Heart right ventricle (tissue), 16 donors: ENCODE data around the gene FSD2. TPM values are rescaled to one million over a fixed set of nuclear protein-coding genes. Genes with fewer than 3 reads are reported as not detected.

Source experiments
- ATAC-seq, 8 donors: fragments of 200-7000 bp; cut with Tn5 transposase; one replicate each; pipeline ENCODE4 v1.9.1; 2020; ENCODE audit warnings: mild to moderate bottlenecking in 8 of 8, moderate library complexity in 8 of 8, moderate number of reproducible peaks in 1 of 8
- DNase-seq, 2 donors: peaks; one replicate each; pipeline ENCODE4 v3.0.0-alpha.2; 2020
- H3K27ac ChIP-seq, 10 donors: fragments of 200-600 bp; sonication (generic) in 2 of 10; one replicate each; pipeline versions ENCODE4 v1.5.0 to v1.8.0; 2020 to 2022; ENCODE audit warnings: mild to moderate bottlenecking in 3 of 10
- H3K27me3 ChIP-seq, 7 donors: fragments of 200-600 bp; one replicate each; pipeline ENCODE4 v1.8.0; 2021 to 2022; ENCODE audit warnings: mild to moderate bottlenecking in 2 of 7
- H3K36me3 ChIP-seq, 9 donors: fragments of 200-600 bp; sonication (generic) in 1 of 9; one replicate each; pipeline versions ENCODE4 v1.5.0 to v1.8.0; 2020 to 2022; ENCODE audit warnings: mild to moderate bottlenecking in 2 of 9
- H3K4me1 ChIP-seq, 9 donors: fragments of 200-600 bp; sonication (generic) in 1 of 9; one replicate each; pipeline versions ENCODE4 v1.5.0 to v1.8.0; 2020 to 2022; ENCODE audit warnings: mild to moderate bottlenecking in 4 of 9
- H3K4me3 ChIP-seq, 10 donors: fragments of 200-600 bp; sonication (generic) in 2 of 10; one replicate each; pipeline versions ENCODE4 v1.5.0 to v1.8.0; 2020 to 2022; ENCODE audit warnings: mild to moderate bottlenecking in 7 of 10, moderate library complexity in 2 of 10
- H3K9me3 ChIP-seq, 11 donors: fragments of 200-600 bp in 10 of 11; sonication (generic) in 2 of 11; one replicate each; pipeline versions ENCODE4 v1.5.0 to v1.8.0; 2013 to 2022; ENCODE audit warnings: mild to moderate bottlenecking in 2 of 11, control low read depth in 1 of 11, moderate library complexity in 1 of 11
- CTCF ChIP-seq, 9 donors: fragments of 200-600 bp; sonication (generic) in 2 of 9; IDR thresholded peaks; one replicate each; pipeline versions ENCODE4 v1.5.0 to v1.8.0; 2021 to 2022; ENCODE audit warnings: antibody characterized with exemption in 9 of 9, mild to moderate bottlenecking in 5 of 9, moderate library complexity in 1 of 9
- WGBS, 2 donors: extraction: QIAGEN DNeasy Blood & Tissue Kit; methylation state at CpG; one replicate each; pipeline ENCODE4 v1.1.7; 2013; ENCODE audit warnings: inconsistent platforms in 1 of 2; 5-methylcytosine and 5-hydroxymethylcytosine counted together
- intact Hi-C, 10 donors: fragments of 100-400 bp; cut with DNase I; formaldehyde crosslinking; loops; one replicate each; pipeline versions ENCODE4 v1.11.1 to v1.14.2; 2022
- polyA plus RNA-seq, 2 donors: library from polyadenylated mRNA; stranded (reverse); fragments of 200-250 nt; gene quantifications; one replicate each; pipeline ENCODE4 v1.2.3, GENCODE V29; 2013
- total RNA-seq, 10 donors: library from RNA; stranded (reverse); fragmentation: NEBNext Ultra II Directional in 3 of 10; extraction: Animal tissue kit (Norgen Biotek cat#: 25700) in 3 of 10; gene quantifications; one replicate each; pipeline versions ENCODE4 v1.2.1 to v1.2.4, GENCODE V29; 2021 to 2023
- donor health status: Arrhythmogenic right ventricular cardiomyopathy.
- donor health status: ischemic (EF 13 %, LVEDD 7.1; RV severe dilation, severe dysfunction).
- donor health status: healthy with polysubstance abuse.
- donor health status: DM: no; HTN: yes; CAD: no.
- donor health status: DM: no; HTN: no; CAD: no.
- donor health status: ischemic (EF 25% LVEDD 6.9; RV normal size, moderate dysfunction).
- donor health status: ischemic (EF 25% LVEDD 5.7; RV mildly dilated, moderate dysfunction).
- donor health status: healthy.
- donor health status: DM: yes; HTN: yes; CAD: no.
- donor health status: Ischemic cardiomyopathy.
- donor health status: ischemic (EF 35%, LVEDD 5.7; RV mildly dilated, moderate dysfunction).
- donor health status: nonischemic (EF 11% LVEDD 7.7; RV severe dilation, severe dysfunction).
- donor health status: DM: yes; HTN: yes; CAD: no.
- donor health status: PGD.
- donor health status: ischemic (EF 29% LVEDD 5.4; RV normal size, mild dysfunction).
- donor health status: nonischemic (EF 23%, LVEDD 6.1; RV moderate dilation, normal function).

FSD2 gene
- total and polyA plus RNA-seq, 12 donors, result 1.7 to 142 (median 85.2) TPM

GRCh38 chr15:82848241-82848993 lies 42.5 kb upstream of the FSD2 start:
- Histone ChIP-seq H3K9me3 (no peaks in the 10 kb centered on the region), H3K4me1 (peaks cover 0 to 19% (median 14%) of the 10 kb centered on the region in 9 donors), H3K36me3 (peaks cover 0 to 10% (median 0%) of the 10 kb centered on the region in 9 donors), H3K27ac (no peak overlapping the region), H3K4me3 (no peak overlapping the region), H3K27me3 (no peaks in the 10 kb centered on the region)
- DNase-seq (no peak), ATAC-seq (no peak)
- WGBS, 2 donors, result 81 to 86% methylated on average over 9 of the region's 9 CpGs
- TF ChIP-seq CTCF (IDR thresholded peaks at IDR 0.05), result no peak
- intact Hi-C loops, result loop anchor here in 6 of 10 donors (1.0 to 5.0 kb wide), 3 partner anchors 25 to 154 kb away; no protein-coding TSS in a partner anchor

GRCh38 chr15:82847703-82848102 lies 41.8 kb upstream of the FSD2 start:
- Histone ChIP-seq H3K27me3 (no peaks in the 10 kb centered on the region), H3K36me3 (peaks cover 0 to 10% (median 0%) of the 10 kb centered on the region in 9 donors), H3K4me3 (no peak overlapping the region), H3K9me3 (no peaks in the 10 kb centered on the region), H3K4me1 (peaks cover 0 to 19% (median 14%) of the 10 kb centered on the region in 9 donors), H3K27ac (no peak overlapping the region)
- intact Hi-C loops, result loop anchor here in 6 of 10 donors (1.0 to 5.0 kb wide), 3 partner anchors 26 to 155 kb away; no protein-coding TSS in a partner anchor
- DNase-seq, result no peak
- 70 to 80% methylated on average over 8 of the region's 8 CpGs for WGBS, 2 donors
- no peak for ATAC-seq
- TF ChIP-seq CTCF (IDR thresholded peaks at IDR 0.05), result no peak

GRCh38 chr15:82846621-82847020 lies 40.8 kb upstream of the FSD2 start:
- Histone ChIP-seq H3K27me3 (no peaks in the 10 kb centered on the region), H3K9me3 (no peaks in the 10 kb centered on the region), H3K36me3 (peaks cover 0 to 13% (median 0%) of the 10 kb centered on the region in 9 donors), H3K4me1 (peaks cover 0 to 19% (median 14%) of the 10 kb centered on the region in 9 donors), H3K27ac (no peak overlapping the region), H3K4me3 (no peak overlapping the region)
- intact Hi-C loops, result loop anchor here in 5 of 10 donors (5.0 kb wide), 1 partner anchor 156 kb away; no protein-coding TSS in a partner anchor
- WGBS, 2 donors, result 89 to 93% methylated on average over 4 of the region's 4 CpGs
- no peak for DNase-seq
- no peak for ATAC-seq
- TF ChIP-seq CTCF (IDR thresholded peaks at IDR 0.05), result no peak

- Histone ChIP-seq H3K4me3 (no peak overlapping the region), H3K9me3 (no peaks in the 10 kb centered on the region), H3K27ac (no peak overlapping the region), H3K27me3 (no peaks in the 10 kb centered on the region), H3K36me3 (peaks cover 0 to 7% (median 0%) of the 10 kb centered on the region in 9 donors), H3K4me1 (peaks cover 0 to 19% (median 14%) of the 10 kb centered on the region in 9 donors)
- WGBS, 2 donors, result 71 to 78% methylated on average over 7 of the region's 7 CpGs
- TF ChIP-seq CTCF (IDR thresholded peaks at IDR 0.05), result no peak
- DNase-seq (no peak), ATAC-seq (no peak)
- intact Hi-C loops, result loop anchor here in 5 of 10 donors (2.0 to 5.0 kb wide), 2 partner anchors 79 to 157 kb away; no protein-coding TSS in a partner anchor
Observed at GRCh38 chr15:82845686-82846085, 39.8 kb upstream of the FSD2 start.
